Measurements from ENCODE around the gene CALM1.

GRCh38 chr14:90412058-90412457, 15.2 kb downstream of the CALM1 start:
- TF ChIP-seq POLR2AphosphoS5 (IDR thresholded peaks at IDR 0.05; ENCODE audit: low read depth, low read length) (no peak), FOXP2 (optimal IDR thresholded peaks at IDR 0.05; ENCODE audit: borderline replicate concordance, extremely low read depth, extremely low read length, insufficient read depth) (no peak), TAF1 (IDR thresholded peaks at IDR 0.05; ENCODE audit: borderline replicate concordance, insufficient read depth, low read length) (no peak), SIN3A (IDR thresholded peaks at IDR 0.05; ENCODE audit: borderline replicate concordance, insufficient read depth, low read length) (no peak)
- TF ChIP-seq, protein P1, sequence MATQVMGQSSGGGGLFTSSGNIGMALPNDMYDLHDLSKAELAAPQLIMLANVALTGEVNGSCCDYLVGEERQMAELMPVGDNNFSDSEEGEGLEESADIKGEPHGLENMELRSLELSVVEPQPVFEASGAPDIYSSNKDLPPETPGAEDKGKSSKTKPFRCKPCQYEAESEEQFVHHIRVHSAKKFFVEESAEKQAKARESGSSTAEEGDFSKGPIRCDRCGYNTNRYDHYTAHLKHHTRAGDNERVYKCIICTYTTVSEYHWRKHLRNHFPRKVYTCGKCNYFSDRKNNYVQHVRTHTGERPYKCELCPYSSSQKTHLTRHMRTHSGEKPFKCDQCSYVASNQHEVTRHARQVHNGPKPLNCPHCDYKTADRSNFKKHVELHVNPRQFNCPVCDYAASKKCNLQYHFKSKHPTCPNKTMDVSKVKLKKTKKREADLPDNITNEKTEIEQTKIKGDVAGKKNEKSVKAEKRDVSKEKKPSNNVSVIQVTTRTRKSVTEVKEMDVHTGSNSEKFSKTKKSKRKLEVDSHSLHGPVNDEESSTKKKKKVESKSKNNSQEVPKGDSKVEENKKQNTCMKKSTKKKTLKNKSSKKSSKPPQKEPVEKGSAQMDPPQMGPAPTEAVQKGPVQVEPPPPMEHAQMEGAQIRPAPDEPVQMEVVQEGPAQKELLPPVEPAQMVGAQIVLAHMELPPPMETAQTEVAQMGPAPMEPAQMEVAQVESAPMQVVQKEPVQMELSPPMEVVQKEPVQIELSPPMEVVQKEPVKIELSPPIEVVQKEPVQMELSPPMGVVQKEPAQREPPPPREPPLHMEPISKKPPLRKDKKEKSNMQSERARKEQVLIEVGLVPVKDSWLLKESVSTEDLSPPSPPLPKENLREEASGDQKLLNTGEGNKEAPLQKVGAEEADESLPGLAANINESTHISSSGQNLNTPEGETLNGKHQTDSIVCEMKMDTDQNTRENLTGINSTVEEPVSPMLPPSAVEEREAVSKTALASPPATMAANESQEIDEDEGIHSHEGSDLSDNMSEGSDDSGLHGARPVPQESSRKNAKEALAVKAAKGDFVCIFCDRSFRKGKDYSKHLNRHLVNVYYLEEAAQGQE (IDR thresholded peaks at IDR 0.05; ENCODE audit: insufficient read depth in 1 of 2, low read depth in 2 of 2, low read length in 2 of 2), result no peak
